Trophoblast cell (in vitro differentiated cells and primary cell): Measurements from ENCODE around the gene ANO10.

Experiments used
- DNase-seq, 2 donors: peaks; one replicate each; pipeline ENCODE4 v3.0.0-alpha.2; 2016
- H2AFZ ChIP-seq: 2 replicates; pipeline ENCODE4 v1.6.1; 2013; ENCODE audit warnings: low read length, moderate library complexity, mild to moderate bottlenecking; ENCODE audit not compliant: insufficient read depth, poor library complexity
- H2AK5ac ChIP-seq: 2 replicates; pipeline ENCODE4 v1.6.1; 2013; ENCODE audit warnings: mild to moderate bottlenecking, low read length
- H2BK120ac ChIP-seq: 2 replicates; pipeline ENCODE4 v1.6.1; 2013; ENCODE audit warnings: low read length, mild to moderate bottlenecking, moderate library complexity; ENCODE audit not compliant: insufficient read depth, poor library complexity
- H2BK12ac ChIP-seq: 2 replicates; pipeline ENCODE4 v1.6.1; 2013; ENCODE audit warnings: mild to moderate bottlenecking, low read length, moderate library complexity
- H2BK5ac ChIP-seq: 2 replicates; pipeline ENCODE4 v1.6.1; 2013; ENCODE audit warnings: low read length, low read depth, moderate library complexity, mild to moderate bottlenecking; ENCODE audit not compliant: poor library complexity
- H3K14ac ChIP-seq: 2 replicates; pipeline ENCODE4 v1.6.1; 2013; ENCODE audit warnings: mild to moderate bottlenecking, low read length
- H3K18ac ChIP-seq: 2 replicates; pipeline ENCODE4 v1.6.1; 2013; ENCODE audit warnings: mild to moderate bottlenecking, low read length
- H3K23ac ChIP-seq: 2 replicates; pipeline ENCODE4 v1.6.1; 2013; ENCODE audit warnings: low read length
- H3K27ac ChIP-seq: 2 replicates; pipeline ENCODE4 v1.5.1; 2013; ENCODE audit warnings: low read depth, mild to moderate bottlenecking, inconsistent platforms, low read length, moderate library complexity
- H3K27me3 ChIP-seq: 2 replicates; pipeline ENCODE4 v1.6.1; 2013; ENCODE audit warnings: inconsistent platforms, mild to moderate bottlenecking, low read length, moderate library complexity; ENCODE audit not compliant: insufficient read depth
- H3K36me3 ChIP-seq, 2 experiments: 1 replicate in 1 of 2; 2 replicates in 1 of 2; pipeline ENCODE4 v1.6.1; 2013; ENCODE audit warnings: low read length in 2 of 2, mild to moderate bottlenecking in 2 of 2, moderate library complexity in 1 of 2; ENCODE audit not compliant: insufficient read depth in 2 of 2, control insufficient read depth in 1 of 2
- H3K4ac ChIP-seq: 2 replicates; pipeline ENCODE4 v1.6.1; 2013; ENCODE audit warnings: low read depth, mild to moderate bottlenecking, low read length, moderate library complexity
- H3K4me1 ChIP-seq, 2 experiments: 1 replicate in 1 of 2; 2 replicates in 1 of 2; pipeline ENCODE4 v1.6.1; 2013; ENCODE audit warnings: low read length in 2 of 2, mild to moderate bottlenecking in 2 of 2, moderate library complexity in 1 of 2; ENCODE audit not compliant: insufficient read depth in 2 of 2, control insufficient read depth in 1 of 2
- H3K4me2 ChIP-seq: 2 replicates; pipeline ENCODE4 v1.6.1; 2013; ENCODE audit warnings: inconsistent platforms, mild to moderate bottlenecking, low read length, moderate library complexity
- H3K4me3 ChIP-seq: 2 replicates; pipeline ENCODE4 v1.5.1; 2013; ENCODE audit warnings: mild to moderate bottlenecking, low read depth, low read length, inconsistent platforms
- H3K79me1 ChIP-seq: one replicate; pipeline ENCODE4 v1.6.1; 2013; ENCODE audit warnings: low read length
- H3K79me2 ChIP-seq: 2 replicates; pipeline ENCODE4 v1.6.1; 2013; ENCODE audit warnings: low read length, mild to moderate bottlenecking; ENCODE audit not compliant: control insufficient read depth, insufficient read depth, poor library complexity
- H3K9ac ChIP-seq: 2 replicates; pipeline ENCODE4 v1.6.1; 2013; ENCODE audit warnings: mild to moderate bottlenecking, low read length
- H3K9me3 ChIP-seq: 2 replicates; pipeline ENCODE4 v1.6.1; 2013; ENCODE audit warnings: low read depth, mild to moderate bottlenecking, control low read depth, inconsistent platforms, low read length; ENCODE audit not compliant: insufficient read depth
- H4K12ac ChIP-seq: 2 replicates; pipeline ENCODE4 v1.6.1; 2013; ENCODE audit warnings: low read depth, mild to moderate bottlenecking, low read length, moderate library complexity
- H4K8ac ChIP-seq: 2 replicates; pipeline ENCODE4 v1.6.1; 2013; ENCODE audit warnings: low read depth, mild to moderate bottlenecking, low read length, moderate library complexity
- H4K91ac ChIP-seq: one replicate; pipeline ENCODE4 v1.6.1; 2013; ENCODE audit warnings: low read depth, mild to moderate bottlenecking, low read length, moderate library complexity
- WGBS: extraction: QIAGEN DNeasy Blood & Tissue Kit; methylation state at CpG from one replicate; pipeline ENCODE4 v1.1.7; 2013; ENCODE audit warnings: missing lambda C conversion rate; ENCODE audit not compliant: insufficient read length, insufficient coverage; ENCODE audit errors: extremely low coverage; 5-methylcytosine and 5-hydroxymethylcytosine counted together

ANO10 gene

DNA sequence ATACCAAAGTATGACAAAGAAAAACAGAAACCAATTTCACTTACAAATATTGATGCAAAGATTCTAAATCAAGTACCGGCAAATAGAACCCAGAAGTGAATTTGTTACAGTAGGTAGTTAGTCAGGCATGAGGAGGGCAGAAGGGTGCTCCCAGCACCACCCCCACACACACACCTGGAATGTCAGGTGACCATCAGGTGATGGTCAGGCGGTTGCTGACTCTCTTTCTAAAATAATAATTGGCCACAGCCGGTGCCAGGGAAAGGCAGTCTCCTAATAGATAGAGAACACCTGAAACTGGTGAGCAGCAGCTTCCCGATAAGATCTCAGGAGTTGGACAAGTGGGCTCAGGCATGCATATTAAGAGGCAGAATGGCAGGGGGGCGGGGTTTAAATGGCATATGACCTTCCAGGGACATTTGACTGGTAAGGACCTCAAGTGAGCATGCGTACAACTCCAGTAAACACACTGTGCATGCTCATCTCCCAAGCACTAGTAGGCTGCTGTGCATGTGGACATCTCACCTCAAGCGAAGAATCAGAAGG, 131.1 kb downstream of the ANO10 start:
- H3K9ac ChIP-seq: no peak overlapping the region
- no peak for DNase-seq
- peak overlapping the region; percentile 8 for H3K18ac ChIP-seq
- no peak overlapping the region for H3K23ac ChIP-seq
- no peak overlapping the region for H4K12ac ChIP-seq
- no peak overlapping the region for H2AK5ac ChIP-seq
- peak overlapping the region; percentile 16 for H2BK5ac ChIP-seq
- H4K91ac ChIP-seq: peak overlapping the region; percentile 4
- H3K36me3 ChIP-seq: peaks cover 0 to under 1% of the 10 kb centered on the region in 2 experiments
- H2BK12ac ChIP-seq: no peak overlapping the region
- H3K9me3 ChIP-seq: no peaks in the 10 kb centered on the region
- no peaks in the 10 kb centered on the region for H3K27me3 ChIP-seq
- H3K4me2 ChIP-seq: no peak overlapping the region
- no peak overlapping the region for H3K14ac ChIP-seq
- no peaks in the 10 kb centered on the region for H3K79me2 ChIP-seq
- H3K27ac ChIP-seq: peak overlapping the region; percentile 2
- H3K4ac ChIP-seq: no peak overlapping the region
- no peak overlapping the region for H4K8ac ChIP-seq
- H3K4me3 ChIP-seq: no peak overlapping the region
- no peak overlapping the region for H2AFZ ChIP-seq
- H3K4me1 ChIP-seq: peaks cover 0 to 5% of the 10 kb centered on the region in 2 experiments
- WGBS: no CpG with 5 or more reads among the region's 7 CpGs
- H3K79me1 ChIP-seq: no peaks in the 10 kb centered on the region
- H2BK120ac ChIP-seq: peak overlapping the region; percentile 28

DNA sequence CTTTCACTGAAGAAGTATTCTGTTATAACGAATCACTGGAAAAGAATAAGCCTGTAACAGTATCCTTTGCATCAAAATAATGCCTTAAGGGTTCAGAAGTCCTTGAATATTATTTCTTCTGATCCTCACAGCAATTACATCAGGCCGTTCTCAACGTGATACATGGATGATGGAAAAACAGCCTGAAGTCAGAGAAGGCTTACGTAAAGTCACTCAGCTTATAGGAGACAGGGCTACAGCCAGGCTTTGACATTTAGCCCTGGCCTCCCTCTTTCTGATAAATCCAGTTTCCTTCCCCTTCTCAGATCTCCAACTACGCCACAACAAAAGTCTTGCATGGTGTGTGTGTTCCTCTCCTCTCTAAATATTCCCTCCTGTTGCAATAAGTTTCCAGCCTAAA, 131.9 kb downstream of the ANO10 start:
- Histone ChIP-seq H3K4me2 (no peak overlapping the region), H3K79me1 (no peaks in the 10 kb centered on the region), H3K36me3 (peaks cover 0 to 6% of the 10 kb centered on the region in 2 experiments), H3K4ac (no peak overlapping the region), H3K9ac (no peak overlapping the region), H3K4me1 (peaks cover 0 to 5% of the 10 kb centered on the region in 2 experiments), H4K12ac (no peak overlapping the region), H3K27ac (no peak overlapping the region), H2BK5ac (no peak overlapping the region), H2BK12ac (no peak overlapping the region), H3K79me2 (no peaks in the 10 kb centered on the region), H3K4me3 (no peak overlapping the region), H3K23ac (no peak overlapping the region), H3K9me3 (peaks cover 2% of the 10 kb centered on the region), H2BK120ac (no peak overlapping the region), H4K91ac (no peak overlapping the region), H2AFZ (no peak overlapping the region), H2AK5ac (no peak overlapping the region), H4K8ac (no peak overlapping the region), H3K27me3 (no peaks in the 10 kb centered on the region), H3K18ac (no peak overlapping the region), H3K14ac (no peak overlapping the region)
- no peak for DNase-seq
- WGBS: no CpG with 5 or more reads among the region's 5 CpGs

DNA sequence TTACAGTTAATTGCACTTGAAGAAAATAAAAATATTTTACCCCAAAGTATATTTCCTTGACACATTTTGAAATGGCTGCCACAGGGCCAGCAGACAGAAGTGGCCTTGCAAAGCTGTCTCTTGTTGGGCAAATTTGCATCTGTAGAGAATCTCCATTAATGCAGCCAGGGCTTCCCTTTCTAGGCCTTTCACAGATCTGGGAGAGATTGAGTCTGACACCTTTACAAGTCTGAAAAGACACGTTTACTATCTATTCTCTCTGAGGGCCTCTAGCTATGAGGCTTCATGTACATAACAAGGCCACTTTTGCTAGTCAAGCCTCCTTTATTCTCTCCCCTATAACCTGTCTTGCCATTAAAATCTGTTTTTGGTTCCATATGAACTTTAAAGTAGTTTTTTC, 135.9 kb downstream of the ANO10 start:
- Histone ChIP-seq H3K4ac (no peak overlapping the region), H3K27me3 (no peaks in the 10 kb centered on the region), H2AK5ac (no peak overlapping the region), H3K79me1 (peaks cover 4% of the 10 kb centered on the region), H3K79me2 (peaks cover 2% of the 10 kb centered on the region), H2BK120ac (no peak overlapping the region), H4K8ac (no peak overlapping the region), H2AFZ (no peak overlapping the region), H3K14ac (no peak overlapping the region), H3K4me3 (no peak overlapping the region), H3K18ac (no peak overlapping the region), H2BK12ac (no peak overlapping the region), H3K4me2 (no peak overlapping the region), H4K91ac (no peak overlapping the region), H3K23ac (no peak overlapping the region), H3K9me3 (peaks cover 2% of the 10 kb centered on the region), H2BK5ac (no peak overlapping the region), H4K12ac (no peak overlapping the region), H3K27ac (no peak overlapping the region), H3K36me3 (peaks cover 0 to 8% of the 10 kb centered on the region in 2 experiments), H3K4me1 (peaks cover 2 to 8% of the 10 kb centered on the region in 2 experiments), H3K9ac (no peak overlapping the region)
- DNase-seq: no peak
- no CpG with 5 or more reads among the region's 1 CpG for WGBS

- H2AK5ac ChIP-seq: peak overlapping the region; percentile 21
Measured at GRCh38 chr3:43484926-43485488, 136.8 kb downstream of the ANO10 start.

More at GRCh38 chr3:43484926-43485488, 136.8 kb downstream of the ANO10 start:
- Histone ChIP-seq H3K79me1 (peaks cover 4% of the 10 kb centered on the region), H2BK120ac (peak overlapping the region; percentile 9), H3K14ac (no peak overlapping the region), H3K27me3 (no peaks in the 10 kb centered on the region), H3K27ac (no peak overlapping the region), H2BK12ac (no peak overlapping the region), H2AFZ (no peak overlapping the region), H3K9me3 (peaks cover 2% of the 10 kb centered on the region), H3K4ac (no peak overlapping the region), H4K8ac (no peak overlapping the region), H4K12ac (no peak overlapping the region), H3K9ac (no peak overlapping the region), H3K4me3 (peak overlapping the region; percentile 23), H3K18ac (no peak overlapping the region), H4K91ac (no peak overlapping the region), H3K36me3 (peaks cover 0 to 8% of the 10 kb centered on the region in 2 experiments), H3K4me2 (no peak overlapping the region), H3K79me2 (peaks cover 2% of the 10 kb centered on the region), H3K4me1 (peaks cover 2 to 9% of the 10 kb centered on the region in 2 experiments), H2BK5ac (no peak overlapping the region), H3K23ac (no peak overlapping the region)
- WGBS: no CpG with 5 or more reads among the region's 29 CpGs
- DNase-seq: no peak
